Stimulated activated CD8-positive, alpha-beta memory T cell treated with anti-CD3 and anti-CD28 coated beads, Interleukin-4, amount 100 ng/mL, for 4 hours (primary cell): Measurements from ENCODE around the gene CCDC102B.

Experiments used
- DNase-seq, 2 donors: peaks; one replicate each; pipeline ENCODE4 v3.0.0-alpha.2; 2020; ENCODE audit warnings: low read depth in 2 of 2, low spot score in 1 of 2

CCDC102B gene

GRCh38 chr18:69067048-69067447, 269.2 kb downstream of the CCDC102B start:
- DNase-seq: no peak

- no peak for DNase-seq
These were observed 273.8 kb downstream of the CCDC102B start for GRCh38 chr18:69071680-69072079.

GRCh38 chr18:69081846-69082245, 284.0 kb downstream of the CCDC102B start:
- DNase-seq: no peak

GRCh38 chr18:69082499-69082898, 284.6 kb downstream of the CCDC102B start:
- DNase-seq: no peak

GRCh38 chr18:69085951-69086350, 288.1 kb downstream of the CCDC102B start:
- DNase-seq: no peak

- DNase-seq: no peak
These were observed 291.1 kb downstream of the CCDC102B start for GRCh38 chr18:69088973-69089372.

GRCh38 chr18:69097349-69097748, 299.5 kb downstream of the CCDC102B start:
- DNase-seq: no peak

GRCh38 chr18:69102959-69103358, 305.1 kb downstream of the CCDC102B start:
- DNase-seq: no peak
